ENCODE measurements around the gene EXOC3.

Gene EXOC3

GRCh38 chr5:456351-457194 lies 13.6 kb downstream of the EXOC3 start:
- H3K4me3 ChIP-seq (ENCODE audit: low read depth, low read length): no peak overlapping the region
- TF ChIP-seq CTCF (IDR thresholded peaks at IDR 0.05; ENCODE audit: low read depth, low read length, missing control alignments): no peak
- DNase-seq (ENCODE audit: low read depth): no peak
- in situ Hi-C loops (cut with HindIII; ENCODE audit: low sequenced_read_pairs): no loop called here

GRCh38 chr5:457195-457961 lies 14.4 kb downstream of the EXOC3 start:
- no peak for DNase-seq (ENCODE audit: low read depth)

GRCh38 chr5:458547-459353 lies 15.8 kb downstream of the EXOC3 start:
- in situ Hi-C loops (cut with HindIII; ENCODE audit: low sequenced_read_pairs): no loop called here
- DNase-seq (ENCODE audit: low read depth): no peak
- TF ChIP-seq CTCF (IDR thresholded peaks at IDR 0.05; ENCODE audit: low read depth, low read length, missing control alignments): no peak
- H3K4me3 ChIP-seq (ENCODE audit: low read depth, low read length): no peak overlapping the region

More at GRCh38 chr5:457195-457961, 14.4 kb downstream of the EXOC3 start:
- TF ChIP-seq CTCF (IDR thresholded peaks at IDR 0.05; ENCODE audit: low read depth, low read length, missing control alignments): no peak
- no peak overlapping the region for H3K4me3 ChIP-seq (ENCODE audit: low read depth, low read length)
- in situ Hi-C loops (cut with HindIII; ENCODE audit: low sequenced_read_pairs): no loop called here

GRCh38 chr5:459562-460272 lies 16.7 kb downstream of the EXOC3 start:
- H3K4me3 ChIP-seq (ENCODE audit: low read depth, low read length): no peak overlapping the region
- TF ChIP-seq CTCF (IDR thresholded peaks at IDR 0.05; ENCODE audit: low read depth, low read length, missing control alignments): no peak
- in situ Hi-C loops (cut with HindIII; ENCODE audit: low sequenced_read_pairs): no loop called here
- DNase-seq (ENCODE audit: low read depth): no peak

- in situ Hi-C loops (cut with HindIII; ENCODE audit: low sequenced_read_pairs): no loop called here
Observed at GRCh38 chr5:460273-460625, 17.3 kb downstream of the EXOC3 start.

More at GRCh38 chr5:460273-460625, 17.3 kb downstream of the EXOC3 start:
- no peak for DNase-seq (ENCODE audit: low read depth)
- TF ChIP-seq CTCF (IDR thresholded peaks at IDR 0.05; ENCODE audit: low read depth, low read length, missing control alignments): no peak
- no peak overlapping the region for H3K4me3 ChIP-seq (ENCODE audit: low read depth, low read length)

Measured in astrocyte of the cerebellum (primary cell).